ENCODE results near the gene NCK2. TPM values are rescaled to one million over a fixed set of nuclear protein-coding genes. Genes with fewer than 3 reads are reported as not detected.

The NCK2 gene
- total RNA-seq, 1 experiment from 2014 or later, result 49.2 TPM

GRCh38 chr2:105775809-105776559 is 31.3 kb downstream of the NCK2 start:
- Histone ChIP-seq H3K27me3 (ENCODE audit: insufficient read depth, low read length) (no peaks in the 10 kb centered on the region), H3K79me1 (ENCODE audit: insufficient read depth, low read depth, low read length, poor library complexity, severe bottlenecking) (peaks cover 14% of the 10 kb centered on the region), H4K8ac (replicated peaks; ENCODE audit: insufficient read length, low read depth, low read length) (no peak overlapping the region), H3K4me2 (ENCODE audit: insufficient read depth, insufficient read length, low read length) (no peak overlapping the region), H4K5ac (ENCODE audit: insufficient read length, low read depth, low read length) (no peak overlapping the region), H2BK120ac (ENCODE audit: low read depth, low read length, poor library complexity, severe bottlenecking) (no peak overlapping the region), H2AK5ac (ENCODE audit: insufficient read length, low read length) (no peak overlapping the region), H3K23me2 (ENCODE audit: insufficient read length, low read depth, low read length, poor library complexity, severe bottlenecking) (no peaks in the 10 kb centered on the region), H3T11ph (ENCODE audit: low read length) (no peak overlapping the region), H3K18ac (ENCODE audit: insufficient read length, low read depth, low read length) (no peak overlapping the region), H4K91ac (ENCODE audit: insufficient read length, low read depth, low read length) (no peak overlapping the region), H2BK12ac (ENCODE audit: insufficient read length, low read depth, low read length) (no peak overlapping the region), H3K56ac (ENCODE audit: insufficient read length, low read depth, low read length) (no peak overlapping the region), H3K27ac (ENCODE audit: insufficient read length, low read depth, low read length) (no peak overlapping the region), H2BK5ac (ENCODE audit: insufficient read length, low read length) (no peak overlapping the region), H2AFZ (ENCODE audit: low read length) (no peak overlapping the region), H2BK20ac (ENCODE audit: low read depth, low read length, poor library complexity, severe bottlenecking) (no peak overlapping the region), H3K9me3 (ENCODE audit: control insufficient read depth, low read depth, low read length) (no peaks in the 10 kb centered on the region), H3K9ac (ENCODE audit: extremely low read depth, insufficient read length, low read length) (no peak overlapping the region), H3K79me2 (ENCODE audit: insufficient read depth, low read length) (peaks cover 25% of the 10 kb centered on the region; the same call in 1 of the 2 replicates), H3K14ac (ENCODE audit: insufficient read depth, low read length) (0 out of 2 replicates have a peak overlapping the region, but pooled peaks have one; percentile 20), H2BK15ac (ENCODE audit: low read depth, low read length) (no peak overlapping the region), H4K20me1 (ENCODE audit: control insufficient read depth, insufficient read depth, insufficient read length) (no peaks in the 10 kb centered on the region), H3K4ac (ENCODE audit: low read depth, low read length) (no peak overlapping the region), H3K23ac (ENCODE audit: insufficient read length, low read depth, low read length) (no peak overlapping the region), H3K4me1 (ENCODE audit: insufficient read depth, low read length) (no peaks in the 10 kb centered on the region)
- WGBS (ENCODE audit: extremely low coverage, insufficient read length, low lambda C conversion rate), result no CpG with 5 or more reads among the region's 11 CpGs
- Mint-ChIP-seq H3K36me3 (ENCODE audit: insufficient read depth in 1 of 3, low read depth in 3 of 3) (peaks cover 2 to 10% (median 7%) of the 10 kb centered on the region in 3 experiments; a peak in 4 of 7 replicates), H3K27ac (0 out of 7 replicates have a peak overlapping the region, but pooled peaks of 2 of the 3 experiments have one; percentile 4 to 7), H3K4me3 (no peak overlapping the region), H3K4me1 (peaks cover 72 to 75% of the 10 kb centered on the region in 2 experiments), H3K9me3 (no peaks in the 10 kb centered on the region), H3K27me3 (ENCODE audit: low read depth) (no peaks in the 10 kb centered on the region)
- TF ChIP-seq, protein P1, sequence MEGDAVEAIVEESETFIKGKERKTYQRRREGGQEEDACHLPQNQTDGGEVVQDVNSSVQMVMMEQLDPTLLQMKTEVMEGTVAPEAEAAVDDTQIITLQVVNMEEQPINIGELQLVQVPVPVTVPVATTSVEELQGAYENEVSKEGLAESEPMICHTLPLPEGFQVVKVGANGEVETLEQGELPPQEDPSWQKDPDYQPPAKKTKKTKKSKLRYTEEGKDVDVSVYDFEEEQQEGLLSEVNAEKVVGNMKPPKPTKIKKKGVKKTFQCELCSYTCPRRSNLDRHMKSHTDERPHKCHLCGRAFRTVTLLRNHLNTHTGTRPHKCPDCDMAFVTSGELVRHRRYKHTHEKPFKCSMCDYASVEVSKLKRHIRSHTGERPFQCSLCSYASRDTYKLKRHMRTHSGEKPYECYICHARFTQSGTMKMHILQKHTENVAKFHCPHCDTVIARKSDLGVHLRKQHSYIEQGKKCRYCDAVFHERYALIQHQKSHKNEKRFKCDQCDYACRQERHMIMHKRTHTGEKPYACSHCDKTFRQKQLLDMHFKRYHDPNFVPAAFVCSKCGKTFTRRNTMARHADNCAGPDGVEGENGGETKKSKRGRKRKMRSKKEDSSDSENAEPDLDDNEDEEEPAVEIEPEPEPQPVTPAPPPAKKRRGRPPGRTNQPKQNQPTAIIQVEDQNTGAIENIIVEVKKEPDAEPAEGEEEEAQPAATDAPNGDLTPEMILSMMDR (conservative IDR thresholded peaks at IDR 0.05), result no peak
- no peak for DNase-seq
